GM23338 (cell line): ENCODE data around the gene APOBEC3A. TPM values are rescaled to one million over a fixed set of nuclear protein-coding genes. Genes with fewer than 3 reads are reported as not detected.

ENCODE experiments used
- ATAC-seq: fragments of 200-7000 bp; cut with Tn5 transposase; 3 replicates; pipeline ENCODE4 v1.9.1; 2020
- DNase-seq: peaks from one replicate; pipeline ENCODE4 v3.0.0-alpha.2; 2015; ENCODE audit warnings: low spot score
- H2AFZ ChIP-seq: fragments of 200-600 bp; sonication (generic); 2 replicates; pipeline ENCODE4 v1.8.0; 2016; ENCODE audit warnings: antibody characterized with exemption, mild to moderate bottlenecking, moderate library complexity
- H3F3A ChIP-seq: fragments of 200-600 bp; sonication (generic); replicated peaks from 2 replicates; pipeline ENCODE4 v1.8.0; 2017; ENCODE audit warnings: antibody characterized with exemption, mixed run types, low read depth
- H3K27ac ChIP-seq: fragments of 200-600 bp; sonication (generic); 2 replicates; pipeline ENCODE4 v1.6.1; 2016; ENCODE audit warnings: low read depth
- H3K27me3 ChIP-seq: fragments of 200-600 bp; sonication (generic); 2 replicates; pipeline ENCODE4 v1.8.0; 2016; ENCODE audit warnings: mild to moderate bottlenecking, mixed run types, moderate library complexity; ENCODE audit not compliant: insufficient read depth
- H3K36me3 ChIP-seq: fragments of 200-600 bp; sonication (generic); 2 replicates; pipeline ENCODE4 v1.8.0; 2016; ENCODE audit warnings: mild to moderate bottlenecking; ENCODE audit not compliant: insufficient read depth
- H3K4me1 ChIP-seq: fragments of 200-600 bp; sonication (generic); 2 replicates; pipeline ENCODE4 v1.8.0; 2016; ENCODE audit warnings: mild to moderate bottlenecking, moderate library complexity; ENCODE audit not compliant: insufficient read depth
- H3K4me2 ChIP-seq: fragments of 200-600 bp; sonication (generic); 2 replicates; pipeline ENCODE4 v1.7.1; 2017; ENCODE audit warnings: mixed run types
- H3K4me3 ChIP-seq: fragments of 200-600 bp; sonication (generic); 2 replicates; pipeline ENCODE4 v1.6.1; 2016; ENCODE audit warnings: mixed run types
- H3K79me2 ChIP-seq: fragments of 200-600 bp; sonication (generic); replicated peaks from 2 replicates; pipeline ENCODE4 v1.8.0; 2017; ENCODE audit warnings: mild to moderate bottlenecking; ENCODE audit not compliant: insufficient read depth
- H3K9me2 ChIP-seq: fragments of 200-600 bp; sonication (generic); 2 replicates; pipeline ENCODE4 v1.8.0; 2017; ENCODE audit not compliant: insufficient read depth
- H4K20me1 ChIP-seq: fragments of 200-600 bp; sonication (generic); replicated peaks from 2 replicates; pipeline ENCODE4 v1.8.0; 2017; ENCODE audit warnings: mild to moderate bottlenecking; ENCODE audit not compliant: insufficient read depth
- H3K27ac Mint-ChIP-seq: 2 replicates; pipeline ENCODE4 v1.8.0; 2020; ENCODE audit warnings: inconsistent platforms, mild to moderate bottlenecking, moderate library complexity, mixed read lengths
- H3K27me3 Mint-ChIP-seq: 3 replicates; pipeline ENCODE4 v1.8.0; 2022; ENCODE audit warnings: low read depth, mild to moderate bottlenecking, moderate library complexity, mixed read lengths, inconsistent platforms; ENCODE audit not compliant: insufficient read depth, poor library complexity
- H3K36me3 Mint-ChIP-seq: 3 replicates; pipeline ENCODE4 v1.8.0; 2021; ENCODE audit warnings: low read depth, mild to moderate bottlenecking, inconsistent platforms, moderate library complexity, mixed read lengths
- H3K4me1 Mint-ChIP-seq: 3 replicates; pipeline ENCODE4 v1.8.0; 2020; ENCODE audit warnings: mild to moderate bottlenecking, inconsistent platforms, mixed read lengths
- H3K4me3 Mint-ChIP-seq: 3 replicates; pipeline ENCODE4 v1.8.0; 2021; ENCODE audit warnings: moderate library complexity, mild to moderate bottlenecking, inconsistent platforms, mixed read lengths
- H3K9me3 Mint-ChIP-seq: 3 replicates; pipeline ENCODE4 v1.8.0; 2020; ENCODE audit warnings: moderate library complexity, mild to moderate bottlenecking, inconsistent platforms, mixed read lengths
- CREB1 ChIP-seq: fragments of 250-450 bp; sonication (Bioruptor Pico); IDR thresholded peaks from 2 replicates; pipeline ENCODE4 v1.5.0; 2020; ENCODE audit warnings: low read depth, mild to moderate bottlenecking, moderate library complexity
- CTCF ChIP-seq, 2 experiments: fragments of 200-600 bp in 1 of 2; sonication (generic) in 1 of 2; conservative IDR thresholded peaks; 2 replicates each; pipeline versions ENCODE4 v1.5.1 to v1.6.1; 2016 to 2017; ENCODE audit warnings: antibody characterized with exemption in 2 of 2, low read depth in 2 of 2, mild to moderate bottlenecking in 2 of 2, moderate library complexity in 1 of 2
- ETS1 ChIP-seq: IDR thresholded peaks from 2 replicates; pipeline ENCODE4 v1.6.1; 2016; ENCODE audit warnings: antibody characterized with exemption
- EZH2 ChIP-seq: fragments of 200-600 bp; sonication (generic); IDR thresholded peaks from one replicate; pipeline ENCODE4 v1.8.0; 2017; ENCODE audit warnings: antibody characterized with exemption, mild to moderate bottlenecking, low read depth; ENCODE audit not compliant: unreplicated experiment
- EZH2phosphoT487 ChIP-seq: fragments of 200-600 bp; sonication (generic); IDR thresholded peaks from one replicate; pipeline ENCODE4 v1.8.1; 2018; ENCODE audit warnings: antibody characterized with exemption; ENCODE audit not compliant: unreplicated experiment
- NANOG ChIP-seq: IDR thresholded peaks from 2 replicates; pipeline ENCODE4 v1.6.1; 2016; ENCODE audit warnings: antibody characterized with exemption, borderline replicate concordance
- STAT1 ChIP-seq: IDR thresholded peaks from one replicate; pipeline ENCODE4 v1.6.1; 2016; ENCODE audit warnings: antibody characterized with exemption; ENCODE audit not compliant: unreplicated experiment
- ZNF462 ChIP-seq: fragments of 250-450 bp; sonication (Bioruptor Pico); IDR thresholded peaks from 2 replicates; pipeline ENCODE4 v1.5.0; 2020; ENCODE audit warnings: mild to moderate bottlenecking, moderate library complexity
- polyA plus RNA-seq: library from polyadenylated mRNA; unstranded; fragments of >200 nt; fragmentation: Nextera tagmentation; extraction: Ambion mirVana; gene quantifications from 2 replicates; pipeline ENCODE4 v1.2.1, GENCODE V29; 2016
- total RNA-seq: library from RNA; depleted of rRNA; stranded (reverse); fragments of >200 nt; shearing (Covaris generic); gene quantifications from 2 replicates; pipeline ENCODE4 v1.2.3, GENCODE V29; 2014

The APOBEC3A gene
- total and polyA plus RNA-seq, 2 experiments from 2014 or later: 0.21 TPM; not detected in 1

- H3K27me3 Mint-ChIP-seq: peaks cover 7% of the 10 kb centered on the region
- no peaks in the 10 kb centered on the region for H3F3A ChIP-seq
- no peaks in the 10 kb centered on the region for H3K36me3 ChIP-seq
- H3K9me3 Mint-ChIP-seq: no peaks in the 10 kb centered on the region; the same call in 2 of the 3 replicates
- H3K79me2 ChIP-seq: no peaks in the 10 kb centered on the region
- H3K4me3 Mint-ChIP-seq: no peak overlapping the region
- no peak for ATAC-seq
- no peak overlapping the region for H2AFZ ChIP-seq
- no peaks in the 10 kb centered on the region for H3K9me2 ChIP-seq
- H3K36me3 Mint-ChIP-seq: no peaks in the 10 kb centered on the region
- peaks cover 4% of the 10 kb centered on the region; the same call in 1 of the 3 replicates for H3K4me1 Mint-ChIP-seq
- no peaks in the 10 kb centered on the region for H3K4me1 ChIP-seq
- no peak for TF ChIP-seq EZH2
- no peak for TF ChIP-seq NANOG
- TF ChIP-seq CTCF (conservative IDR thresholded peaks at IDR 0.05; ENCODE audit: low read depth in 2 of 2): no peak
- no peak for TF ChIP-seq EZH2phosphoT487
- no peak for TF ChIP-seq ZNF462 (CRISPR knock-in tag)
- TF ChIP-seq CREB1: no peak
- no peak for TF ChIP-seq STAT1
- TF ChIP-seq ETS1: no peak
- no peak for DNase-seq
- H4K20me1 ChIP-seq: peaks cover 3% of the 10 kb centered on the region; the same call in 1 of the 2 replicates
- no peaks in the 10 kb centered on the region for H3K27me3 ChIP-seq
- no peak overlapping the region for H3K4me3 ChIP-seq
- H3K4me2 ChIP-seq: no peak overlapping the region
- H3K27ac Mint-ChIP-seq: no peak overlapping the region
- H3K27ac ChIP-seq: no peak overlapping the region
Measured at GRCh38 chr22:38941488-38941987, 15.9 kb upstream of the APOBEC3A start.
